ENCODE results near the gene PFDN6. TPM values are rescaled to one million over a fixed set of nuclear protein-coding genes. Genes with fewer than 3 reads are reported as not detected.

PFDN6 gene
- total and polyA plus RNA-seq, 9 of the 15 experiments (the other 6 are each of a cell fraction or from before 2014, with no cell fraction given): 6.8 to 475 (median 216) TPM

DNA sequence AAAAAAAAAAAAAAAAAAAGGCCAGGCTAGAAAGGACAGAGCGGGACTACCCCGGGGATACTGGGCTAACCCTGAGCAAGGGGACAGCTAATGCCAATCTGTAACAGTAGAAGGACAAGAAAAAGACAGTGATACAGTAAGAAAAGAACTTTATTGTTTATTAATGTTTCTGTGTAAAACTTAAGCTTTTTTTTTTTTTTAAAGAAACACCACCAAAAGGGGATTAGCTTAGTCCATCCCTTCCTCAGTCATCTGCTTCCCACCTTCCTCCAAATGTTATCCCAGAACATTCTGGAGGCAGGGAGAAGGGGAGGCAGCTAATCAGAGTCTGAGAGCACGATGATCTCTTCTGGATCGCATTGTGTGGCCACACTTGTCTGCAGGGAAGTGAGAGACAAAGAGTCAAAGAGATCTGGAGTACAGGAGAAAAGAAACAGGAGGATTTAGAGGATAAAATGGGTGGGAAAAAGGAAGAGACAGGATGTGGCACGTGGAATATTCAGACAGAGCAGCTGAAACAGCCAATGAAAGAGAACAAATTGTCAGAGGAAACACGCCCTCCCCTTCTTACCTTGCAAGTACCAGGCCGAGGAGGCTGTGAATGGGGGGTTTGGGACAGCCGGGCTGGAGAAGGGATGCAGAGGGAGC, 29.1 kb downstream of the PFDN6 start (continued):
- TF ChIP-seq, protein P1, sequence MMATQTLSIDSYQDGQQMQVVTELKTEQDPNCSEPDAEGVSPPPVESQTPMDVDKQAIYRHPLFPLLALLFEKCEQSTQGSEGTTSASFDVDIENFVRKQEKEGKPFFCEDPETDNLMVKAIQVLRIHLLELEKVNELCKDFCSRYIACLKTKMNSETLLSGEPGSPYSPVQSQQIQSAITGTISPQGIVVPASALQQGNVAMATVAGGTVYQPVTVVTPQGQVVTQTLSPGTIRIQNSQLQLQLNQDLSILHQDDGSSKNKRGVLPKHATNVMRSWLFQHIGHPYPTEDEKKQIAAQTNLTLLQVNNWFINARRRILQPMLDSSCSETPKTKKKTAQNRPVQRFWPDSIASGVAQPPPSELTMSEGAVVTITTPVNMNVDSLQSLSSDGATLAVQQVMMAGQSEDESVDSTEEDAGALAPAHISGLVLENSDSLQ (IDR thresholded peaks at IDR 0.05): no peak
- TF ChIP-seq, protein P2, sequence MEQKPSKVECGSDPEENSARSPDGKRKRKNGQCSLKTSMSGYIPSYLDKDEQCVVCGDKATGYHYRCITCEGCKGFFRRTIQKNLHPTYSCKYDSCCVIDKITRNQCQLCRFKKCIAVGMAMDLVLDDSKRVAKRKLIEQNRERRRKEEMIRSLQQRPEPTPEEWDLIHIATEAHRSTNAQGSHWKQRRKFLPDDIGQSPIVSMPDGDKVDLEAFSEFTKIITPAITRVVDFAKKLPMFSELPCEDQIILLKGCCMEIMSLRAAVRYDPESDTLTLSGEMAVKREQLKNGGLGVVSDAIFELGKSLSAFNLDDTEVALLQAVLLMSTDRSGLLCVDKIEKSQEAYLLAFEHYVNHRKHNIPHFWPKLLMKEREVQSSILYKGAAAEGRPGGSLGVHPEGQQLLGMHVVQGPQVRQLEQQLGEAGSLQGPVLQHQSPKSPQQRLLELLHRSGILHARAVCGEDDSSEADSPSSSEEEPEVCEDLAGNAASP (IDR thresholded peaks at IDR 0.05): no peak
- TF ChIP-seq TBP (optimal IDR thresholded peaks at IDR 0.05; ENCODE audit: low read depth, low read length) (peak; percentile 9), MIER1 (IDR thresholded peaks at IDR 0.05; ENCODE audit: low read depth) (0 out of 2 replicates have a peak, but pooled peaks have one; percentile 56), CREBBP (IDR thresholded peaks at IDR 0.05; ENCODE audit: low read depth, low read length) (no peak), ZFX (CRISPR knock-in tag; IDR thresholded peaks at IDR 0.05) (no peak; the same call in 1 of the 2 replicates), MLX (CRISPR knock-in tag; conservative IDR thresholded peaks at IDR 0.05) (no peak), NFYB (IDR thresholded peaks at IDR 0.05; ENCODE audit: extremely low read depth, insufficient read length) (no peak), LARP7 (IDR thresholded peaks at IDR 0.05) (0 out of 2 replicates have a peak, but pooled peaks have one; percentile 37), DNMT1 (IDR thresholded peaks at IDR 0.05) (0 out of 2 replicates have a peak, but pooled peaks have one; percentile 9), ARNT (IDR thresholded peaks at IDR 0.05) (0 out of 4 replicates have a peak, but pooled peaks have one; percentile 2 to 15), ZNF398 (CRISPR knock-in tag; IDR thresholded peaks at IDR 0.05) (no peak), BRD9 (IDR thresholded peaks at IDR 0.05; ENCODE audit: low read depth, partially characterized antibody) (peak; percentile 49), NR2C2 (CRISPR knock-in tag; IDR thresholded peaks at IDR 0.05) (no peak), NR2C2 (tag; IDR thresholded peaks at IDR 0.05) (0 out of 2 replicates have a peak, but pooled peaks have one; percentile 35), HDAC1 (IDR thresholded peaks at IDR 0.05) (0 out of 4 replicates have a peak, but pooled peaks of 1 of the 2 experiments have one; percentile 4), ZNF384 (IDR thresholded peaks at IDR 0.05; ENCODE audit: low read depth, low read length) (peak; percentile 95)
- TF ChIP-seq, protein P3, sequence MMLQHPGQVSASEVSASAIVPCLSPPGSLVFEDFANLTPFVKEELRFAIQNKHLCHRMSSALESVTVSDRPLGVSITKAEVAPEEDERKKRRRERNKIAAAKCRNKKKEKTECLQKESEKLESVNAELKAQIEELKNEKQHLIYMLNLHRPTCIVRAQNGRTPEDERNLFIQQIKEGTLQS (IDR thresholded peaks at IDR 0.05): 0 out of 2 replicates have a peak, but pooled peaks have one; percentile 5
- TF ChIP-seq, protein P3 (CRISPR knock-in tag; conservative IDR thresholded peaks at IDR 0.05): no peak

All from K562 (cell line).